HG02970 (cell line): Measurements from ENCODE around the gene ITGBL1.

Experiments used
- ATAC-seq: cut with Tn5 transposase; IDR thresholded peaks from one replicate; pipeline ENCODE4 v1.9.1; 2021; ENCODE audit warnings: mild to moderate bottlenecking, moderate library complexity, moderate number of reproducible peaks; ENCODE audit not compliant: unreplicated experiment, low FRiP score

Gene ITGBL1, protein sequence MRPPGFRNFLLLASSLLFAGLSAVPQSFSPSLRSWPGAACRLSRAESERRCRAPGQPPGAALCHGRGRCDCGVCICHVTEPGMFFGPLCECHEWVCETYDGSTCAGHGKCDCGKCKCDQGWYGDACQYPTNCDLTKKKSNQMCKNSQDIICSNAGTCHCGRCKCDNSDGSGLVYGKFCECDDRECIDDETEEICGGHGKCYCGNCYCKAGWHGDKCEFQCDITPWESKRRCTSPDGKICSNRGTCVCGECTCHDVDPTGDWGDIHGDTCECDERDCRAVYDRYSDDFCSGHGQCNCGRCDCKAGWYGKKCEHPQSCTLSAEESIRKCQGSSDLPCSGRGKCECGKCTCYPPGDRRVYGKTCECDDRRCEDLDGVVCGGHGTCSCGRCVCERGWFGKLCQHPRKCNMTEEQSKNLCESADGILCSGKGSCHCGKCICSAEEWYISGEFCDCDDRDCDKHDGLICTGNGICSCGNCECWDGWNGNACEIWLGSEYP

DNA sequence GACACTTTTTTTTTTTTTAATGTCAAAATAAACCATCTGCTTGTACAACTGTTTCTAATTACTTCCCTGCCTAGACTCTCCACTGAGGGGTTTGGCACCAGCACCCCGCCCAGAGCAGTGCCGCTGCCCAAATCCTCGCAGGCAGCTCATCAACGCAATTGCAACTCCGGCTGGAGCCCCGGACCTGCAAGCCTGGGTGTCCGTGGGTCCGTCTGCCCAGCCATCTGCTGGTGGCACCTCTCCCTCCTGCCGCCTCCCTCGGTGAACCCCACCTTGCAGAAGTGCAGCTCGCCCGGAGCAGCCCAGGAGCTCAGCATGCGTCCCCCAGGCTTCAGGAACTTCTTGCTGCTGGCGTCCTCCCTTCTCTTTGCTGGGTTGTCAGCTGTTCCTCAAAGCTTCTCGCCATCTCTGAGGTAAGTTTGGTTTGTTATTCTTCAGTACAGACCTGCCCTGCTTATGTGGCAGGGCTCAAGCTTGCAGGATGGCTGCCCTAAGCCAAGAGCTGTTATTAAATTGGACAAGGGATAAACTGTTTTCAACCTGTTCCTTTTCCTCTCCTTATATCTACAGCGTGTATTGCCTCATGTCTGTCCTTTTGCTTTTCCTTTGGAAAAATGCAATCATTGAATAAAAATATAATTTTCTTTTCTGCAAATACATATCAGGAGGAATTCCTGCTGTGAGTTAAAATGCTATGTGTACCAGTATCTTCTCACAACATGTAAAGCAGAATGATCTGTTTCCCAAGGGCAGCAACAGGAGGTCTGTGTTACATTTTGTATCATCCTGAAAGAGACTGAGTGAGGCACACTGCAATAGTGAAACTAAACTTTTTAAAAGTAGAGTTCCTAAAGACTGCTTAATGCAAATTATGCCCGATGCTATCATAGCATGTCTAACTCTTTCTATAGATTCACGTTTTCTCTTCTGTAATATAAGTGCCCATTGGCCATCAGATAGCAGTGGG lies at the start of gene ITGBL1:
TSS of gene ITGBL1 (plus strand) at position 157 of the 967 bp plus-strand sequence. CDS start at position 316, 159 bp downstream.
- ATAC-seq, result no peak

DNA sequence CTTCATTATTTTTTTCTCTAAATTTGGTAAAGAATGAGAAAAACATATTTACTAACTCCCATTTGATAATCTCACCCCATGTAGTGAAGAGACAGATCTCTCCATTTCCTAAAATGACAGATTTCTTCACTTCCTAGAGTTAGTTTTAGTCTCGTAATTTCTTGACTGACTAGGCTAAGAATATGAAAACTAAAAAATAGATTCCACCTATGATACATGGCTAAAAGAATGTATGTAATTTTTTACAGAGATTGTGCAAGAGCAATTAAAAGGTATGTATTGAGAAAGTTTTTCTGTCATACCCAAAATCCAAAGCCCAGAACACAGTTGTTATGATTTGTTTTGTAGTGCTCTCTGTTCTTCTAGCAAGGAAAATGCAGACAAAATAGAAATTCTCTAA lies 45.7 kb upstream of the ITGBL1 start:
- ATAC-seq, result no peak

DNA sequence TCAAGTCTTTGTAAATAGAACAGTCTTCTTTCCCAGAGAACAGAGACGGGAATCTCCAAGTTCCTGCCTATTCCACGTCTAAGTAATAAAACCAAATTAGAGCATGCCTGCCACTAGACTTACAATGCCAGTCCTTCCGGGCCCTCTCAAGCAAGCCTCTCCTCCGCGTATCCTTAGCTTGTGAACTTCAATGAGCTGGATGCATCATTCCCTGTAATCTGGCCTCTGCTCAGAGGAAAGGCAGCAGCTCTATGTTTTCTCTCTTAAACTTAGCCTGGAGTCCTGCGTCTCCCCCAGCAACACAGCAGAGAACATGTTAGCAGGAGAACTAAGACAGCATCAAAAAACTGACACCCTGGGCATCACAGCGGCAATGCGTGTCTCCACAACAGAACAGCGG lies 44.3 kb upstream of the ITGBL1 start:
- no peak for ATAC-seq

DNA sequence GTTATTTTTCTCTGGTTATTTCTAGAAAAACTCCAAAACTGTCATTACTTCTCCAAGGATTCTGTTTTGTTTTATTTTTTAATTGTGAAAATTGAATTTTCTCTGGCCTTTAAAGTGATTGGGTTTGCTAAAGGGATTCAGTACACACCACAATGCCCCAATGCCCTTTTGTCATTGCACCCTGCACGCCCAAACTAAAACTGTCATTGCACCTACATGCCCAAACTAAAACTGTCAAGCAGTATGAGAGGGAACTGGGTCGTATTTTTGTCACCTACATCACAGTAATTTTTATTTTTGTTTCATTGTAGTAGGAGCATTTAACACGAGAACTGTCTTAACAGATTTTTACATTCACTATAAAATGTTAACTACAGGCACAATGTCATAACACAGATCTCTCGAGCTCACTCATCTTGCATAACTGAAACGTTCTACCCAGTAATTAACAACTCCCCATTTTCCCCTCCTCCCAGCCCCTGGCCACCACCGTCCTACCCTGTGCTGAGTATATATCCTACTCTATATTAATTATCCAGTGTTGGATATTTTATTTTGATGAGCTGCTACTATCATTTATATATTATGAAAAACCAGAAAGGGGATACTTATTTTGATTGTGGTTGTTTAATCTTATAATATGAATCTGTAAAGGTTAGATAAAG lies 43.4 kb upstream of the ITGBL1 start:
- ATAC-seq, result no peak

DNA sequence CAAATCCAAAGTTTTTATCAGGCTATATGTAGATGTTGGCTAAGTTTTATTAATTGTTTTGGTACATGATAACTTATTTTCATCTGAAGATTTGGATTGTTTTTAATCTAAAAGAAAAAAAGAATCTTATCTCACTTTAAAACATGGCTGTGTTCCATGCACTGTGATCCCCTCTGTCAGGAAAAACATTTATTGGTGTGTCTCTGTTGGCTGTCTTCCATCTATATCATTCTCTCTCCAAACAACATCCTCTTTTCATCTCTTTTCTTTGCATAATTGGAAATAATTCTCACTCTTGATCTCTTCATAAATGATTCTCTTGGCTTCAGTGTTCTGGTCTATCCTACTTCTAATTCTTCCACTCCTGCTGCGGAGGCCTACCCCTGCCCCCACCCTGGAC lies 40.4 kb upstream of the ITGBL1 start:
- no peak for ATAC-seq

DNA sequence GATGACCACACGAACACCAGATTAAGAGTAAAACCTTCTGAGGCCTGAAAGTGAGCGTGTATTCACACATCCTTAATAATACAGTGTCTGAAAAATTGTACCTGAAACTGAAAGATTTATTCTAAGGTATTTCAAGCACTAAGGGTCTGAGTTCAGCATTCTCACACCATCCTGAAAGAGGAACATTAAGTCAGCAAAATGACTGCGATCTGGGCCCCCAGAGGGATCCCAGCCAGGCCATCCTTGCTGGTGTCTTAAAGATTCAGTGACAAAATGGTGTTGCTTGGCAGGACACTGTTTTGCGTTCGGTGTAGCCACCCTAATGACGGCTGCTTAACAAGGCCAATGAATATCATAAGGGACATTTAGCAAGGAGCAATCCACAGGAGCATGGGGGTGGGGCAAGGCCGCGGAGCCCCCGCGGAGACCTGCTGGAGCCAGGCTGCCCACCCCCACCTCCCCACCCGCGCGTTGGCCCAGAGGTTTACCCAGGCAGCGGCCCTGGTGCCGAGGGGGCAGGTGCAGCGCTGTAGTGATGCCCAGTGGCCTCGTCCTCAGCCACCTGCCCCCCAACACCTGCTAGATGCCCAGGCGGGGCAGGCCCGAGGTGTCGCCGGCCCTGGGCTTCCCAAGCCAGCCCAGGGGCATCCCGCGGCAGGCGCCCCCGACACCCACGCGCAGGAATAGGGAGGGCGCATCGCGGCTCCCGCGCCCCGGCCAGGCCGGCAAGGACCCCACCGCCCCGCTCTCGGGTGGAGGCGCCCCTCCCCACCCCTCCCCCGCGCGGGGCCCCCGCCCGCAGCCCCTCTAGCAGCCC lies 36.9 kb upstream of the ITGBL1 start:
- no peak for ATAC-seq

DNA sequence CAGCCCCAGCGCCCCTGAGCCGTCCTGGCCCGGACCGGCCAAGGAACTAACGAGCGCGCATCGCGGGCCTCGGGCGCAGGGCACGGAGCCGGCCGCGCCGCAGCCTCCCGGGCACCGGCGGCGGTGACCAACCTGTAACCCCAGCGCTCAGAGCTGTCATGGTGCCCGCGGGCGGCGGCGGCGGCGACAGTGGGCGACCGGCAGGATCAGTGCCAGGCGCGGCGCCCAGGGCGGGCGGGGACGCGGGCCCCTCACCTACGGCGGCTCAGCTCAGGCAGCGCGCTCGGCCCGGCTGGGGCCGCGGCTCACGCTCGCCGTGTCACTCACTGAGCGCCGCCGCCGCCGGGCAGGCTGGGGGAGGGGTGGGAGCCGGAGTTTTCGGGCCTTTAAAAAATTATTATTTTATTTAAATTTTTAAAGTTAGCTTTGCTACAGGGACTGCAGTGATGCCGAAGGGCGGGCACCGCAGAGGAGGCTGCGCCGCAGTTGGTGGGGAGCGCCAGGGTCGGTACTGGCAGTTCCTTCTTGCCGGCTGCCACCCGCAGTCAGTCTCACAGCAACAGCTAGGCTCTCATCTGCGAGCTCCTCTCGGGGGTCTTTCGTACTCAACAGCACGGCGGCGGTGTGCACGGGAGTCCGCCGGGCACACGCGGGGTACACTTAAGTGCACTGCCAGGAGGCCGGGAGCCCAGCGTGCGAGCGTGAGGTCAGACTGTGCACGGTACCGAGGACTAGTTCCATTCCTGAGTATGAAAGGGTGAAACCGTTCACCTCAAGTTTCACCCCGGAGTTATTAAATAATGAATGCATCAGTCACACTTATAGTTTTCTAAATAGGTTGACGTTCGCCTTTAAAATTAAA lies 36.1 kb upstream of the ITGBL1 start, which contains the start of gene NALCN:
TSS of gene NALCN (minus strand) at position 328 of the 862 bp plus-strand sequence. CDS start 17,382 bp downstream, outside the sequence.
- ATAC-seq, result no peak

DNA sequence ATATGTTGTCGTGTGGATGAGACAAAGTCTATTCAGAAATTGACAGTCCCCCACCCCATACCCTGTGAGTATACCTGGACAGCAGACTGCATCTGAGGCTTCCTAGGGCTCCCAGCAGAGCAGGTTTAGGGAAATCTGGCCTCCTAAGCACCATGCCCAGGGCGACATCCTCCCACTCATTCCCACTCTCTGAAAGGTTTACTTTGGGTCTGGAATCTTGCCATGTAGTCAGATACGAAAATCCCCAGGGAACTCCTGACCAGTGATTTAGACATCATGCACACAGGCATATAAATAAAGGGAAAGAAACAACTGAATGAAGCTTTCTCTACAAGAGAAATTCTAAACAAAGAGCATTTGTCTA lies 35.5 kb upstream of the ITGBL1 start:
- no peak for ATAC-seq

DNA sequence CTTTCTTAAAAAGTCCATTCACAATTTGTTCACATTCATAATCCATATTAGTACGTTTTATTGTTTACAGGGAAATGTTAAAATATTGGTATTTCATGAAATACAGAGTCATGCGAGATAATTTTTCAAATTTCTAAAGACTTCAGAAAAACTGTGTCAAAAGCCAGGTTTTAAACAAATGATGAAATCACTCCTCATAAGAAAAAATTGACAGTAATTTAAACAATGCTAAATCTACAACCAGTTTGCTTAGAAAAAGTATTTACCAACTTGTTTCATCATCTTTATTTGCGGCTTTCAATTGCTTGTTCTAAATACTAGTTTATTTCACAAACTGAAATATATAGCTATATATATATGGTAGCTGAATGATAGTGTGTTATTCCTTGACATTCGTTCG lies 35.0 kb upstream of the ITGBL1 start:
- ATAC-seq, result no peak

DNA sequence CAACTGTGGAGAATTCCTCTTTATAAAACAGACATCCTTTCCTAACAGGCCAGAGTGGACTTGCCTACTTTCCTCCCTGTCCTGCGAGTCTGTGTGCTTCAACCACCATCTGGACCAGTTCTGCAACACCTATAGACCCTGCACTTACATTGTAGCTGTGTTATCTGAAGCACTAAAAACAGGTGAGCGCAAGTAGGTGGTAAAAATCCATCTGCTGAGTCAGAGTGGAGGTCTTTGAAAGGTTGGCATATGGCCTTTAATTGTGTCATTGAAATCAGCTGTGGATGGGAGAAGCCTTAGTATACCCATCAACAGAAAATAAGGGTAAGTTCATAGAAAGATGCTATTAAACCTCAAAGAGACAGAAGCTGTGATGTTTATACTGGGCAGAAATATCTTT lies 28.6 kb upstream of the ITGBL1 start:
- ATAC-seq, result no peak

DNA sequence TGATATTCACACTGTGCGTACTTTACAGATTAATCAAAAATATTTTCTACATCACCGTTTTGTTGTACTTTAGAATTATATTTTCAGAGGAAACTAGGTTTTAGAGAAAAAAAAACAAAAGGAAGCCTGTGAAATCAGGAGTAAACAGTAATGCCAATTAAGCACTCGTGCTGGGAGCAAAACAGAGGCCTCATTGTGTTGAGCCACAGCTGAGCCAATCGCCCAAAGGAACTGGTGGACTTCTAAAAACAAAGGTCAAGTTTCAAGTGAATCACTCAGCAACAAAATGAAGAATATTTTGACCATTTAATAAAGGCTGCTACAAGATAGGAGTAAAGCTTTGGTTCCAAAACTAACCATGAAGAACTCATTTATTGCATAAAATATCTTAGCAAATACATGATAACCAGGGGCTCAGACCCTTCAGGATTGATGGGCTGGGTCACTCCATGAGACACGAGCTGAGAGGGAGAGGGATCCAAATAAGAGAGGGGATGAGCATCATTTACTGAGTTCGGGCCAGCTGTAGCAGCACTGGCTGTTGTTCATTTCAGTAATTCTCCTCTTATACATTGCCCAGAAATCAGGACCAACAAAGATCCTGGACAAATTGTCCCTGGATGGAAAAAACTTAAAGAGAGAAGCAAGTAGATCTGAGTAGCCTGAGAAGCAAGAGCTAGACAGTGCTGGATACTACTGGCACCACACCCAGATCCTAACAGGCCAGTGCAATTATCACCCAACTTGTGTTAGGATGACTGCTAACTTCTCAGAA lies 27.9 kb upstream of the ITGBL1 start:
- ATAC-seq, result no peak

DNA sequence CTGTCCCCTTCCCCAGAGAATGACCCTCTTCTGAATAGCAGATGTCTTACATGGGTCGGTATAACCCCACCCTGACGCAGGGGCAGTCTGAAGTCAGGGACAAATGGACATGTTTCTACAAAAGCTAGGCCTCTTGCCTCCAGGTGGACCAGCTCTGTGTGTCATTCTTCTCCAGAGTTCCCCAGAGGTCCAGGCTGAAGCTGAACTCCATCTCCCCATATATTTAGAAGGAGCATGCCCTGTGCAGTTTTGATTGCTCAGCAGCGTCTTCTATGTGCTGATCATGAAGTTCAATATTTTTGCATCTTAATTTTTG lies 27.4 kb upstream of the ITGBL1 start:
- ATAC-seq, result no peak

DNA sequence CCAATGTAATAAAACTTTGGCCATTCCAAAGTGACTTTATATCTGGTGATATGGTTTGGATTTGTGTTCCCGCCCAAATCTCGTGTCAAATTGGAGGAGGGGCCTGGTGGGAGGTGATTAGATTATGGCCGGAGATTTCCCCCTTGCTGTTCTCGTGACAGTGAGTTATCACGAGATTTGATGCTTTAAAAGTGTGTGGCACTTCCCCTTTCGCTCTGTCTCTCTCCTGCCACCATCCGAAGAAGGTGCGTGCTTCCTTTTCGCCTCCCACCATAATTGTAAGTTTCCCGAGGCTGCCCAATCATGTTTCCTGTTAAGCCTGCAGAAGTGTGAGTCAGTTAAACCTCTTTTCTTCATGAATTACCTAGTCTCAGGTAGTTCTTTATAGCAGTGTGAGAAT lies 26.9 kb upstream of the ITGBL1 start:
- no peak for ATAC-seq

DNA sequence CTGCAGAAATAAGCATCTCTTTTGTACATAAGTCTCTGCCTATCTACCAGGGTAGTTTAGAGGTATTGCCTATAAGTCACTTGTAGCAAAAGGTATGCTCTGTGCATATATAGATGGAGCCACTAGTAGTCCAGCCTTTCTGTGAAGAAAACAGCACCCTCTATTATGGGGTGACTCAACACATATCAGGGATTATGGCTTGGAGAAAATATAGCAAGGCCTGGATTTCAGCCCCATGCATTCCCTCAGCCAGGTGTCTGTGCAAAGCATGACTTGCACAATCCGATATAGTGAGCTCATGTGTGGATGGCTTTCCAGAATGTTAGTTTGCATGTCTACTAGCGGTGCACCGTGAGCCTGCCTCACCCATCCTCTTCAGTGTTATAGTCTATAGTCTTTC lies 22.7 kb upstream of the ITGBL1 start:
- no peak for ATAC-seq

DNA sequence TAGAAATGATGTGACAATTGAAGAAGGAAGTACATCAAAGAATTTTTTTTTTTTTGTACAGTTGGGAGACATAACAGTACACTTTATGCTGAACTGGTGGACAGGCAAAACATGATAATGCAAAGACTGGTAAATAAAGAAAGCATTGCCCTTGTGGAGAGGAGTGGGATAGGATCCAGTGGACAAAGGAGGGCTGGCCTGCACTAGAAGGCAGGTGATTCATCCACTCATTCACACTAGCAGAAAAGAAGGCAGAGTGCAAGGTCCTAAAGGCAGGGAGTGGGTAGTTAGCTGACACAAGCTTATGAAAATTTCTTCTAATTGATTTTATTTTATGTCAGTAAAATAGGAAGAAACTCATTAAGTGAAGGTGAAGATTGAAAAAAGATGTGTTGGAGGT lies 18.6 kb upstream of the ITGBL1 start:
- no peak for ATAC-seq

DNA sequence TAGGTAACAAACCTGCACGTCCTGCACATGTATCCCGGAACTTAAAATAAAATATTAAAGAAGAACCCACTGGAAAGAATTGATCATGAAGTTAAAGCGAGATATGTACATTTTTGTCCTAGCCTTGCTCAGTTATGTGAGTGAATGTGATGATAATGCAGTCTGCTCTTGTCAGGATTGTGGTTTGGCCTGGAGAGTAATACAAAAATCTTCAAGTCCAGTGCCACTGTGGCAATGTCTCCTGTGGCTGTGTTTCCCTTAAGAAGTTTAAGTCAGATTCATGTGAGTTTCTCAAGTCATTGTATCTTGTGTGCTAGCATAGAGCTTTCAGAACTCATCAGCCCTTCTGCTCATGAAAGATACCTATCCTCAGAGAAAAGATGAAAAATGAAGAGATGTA lies 18.0 kb upstream of the ITGBL1 start:
- no peak for ATAC-seq

DNA sequence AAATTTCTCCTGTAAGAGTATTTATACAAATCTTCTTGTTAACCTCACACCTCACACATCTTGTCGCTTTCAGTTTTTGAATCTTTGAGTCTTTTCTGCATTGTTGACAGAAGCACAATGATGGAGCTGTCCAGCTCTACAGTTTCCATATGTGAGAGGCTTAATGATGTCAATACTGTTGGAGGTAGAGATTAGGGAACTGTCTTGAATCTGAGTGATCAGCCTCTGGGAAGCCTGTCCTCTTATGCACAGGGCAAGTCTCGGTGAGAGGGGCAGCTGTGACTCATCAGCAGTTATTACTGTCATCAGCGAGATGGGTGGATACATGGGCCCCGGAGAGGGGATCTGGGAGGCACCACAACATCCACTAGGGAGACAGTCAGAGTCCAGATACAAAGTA lies 4.6 kb upstream of the ITGBL1 start:
- ATAC-seq, result no peak
